K562 (cell line): ENCODE results near the gene MTA1. TPM values are rescaled to one million over a fixed set of nuclear protein-coding genes. Genes with fewer than 3 reads are reported as not detected.

Experiments
- ATAC-seq: fragments of 200-7000 bp; cut with Tn5 transposase; 3 replicates; pipeline ENCODE4 v1.9.1; 2020; ENCODE audit warnings: moderate library complexity
- BruUV-seq: library from RNA; stranded (reverse); fragments of 400-500 nt; replicated peaks from 2 replicates; lab custom pipeline; 2021; lab: Mats Ljungman, UMichigan
- CTCF ChIA-PET: fragments of 300-600 bp; formaldehyde crosslinking; extraction: SDS; loops from one replicate; lab custom pipeline; 2021; ENCODE audit warnings: low intra/inter-chr PET ratio; lab: Yijun Ruan, JAX
- POLR2A ChIA-PET: fragments of 300-600, 350-650 bp; sonication (Branson Sonifier 250); formaldehyde crosslinking; extraction: SDS; loops from one replicate; lab custom pipeline; 2021; ENCODE audit warnings: antibody characterized with exemption, inconsistent platforms; lab: Yijun Ruan, JAX
- DNase-seq, 4 experiments: peaks; one replicate each; pipeline versions ENCODE4 v3.0.0 to v3.0.0-alpha.2; 2011 to 2018; ENCODE audit warnings: low spot score in 3 of 4, mixed read lengths in 3 of 4; ENCODE audit errors: extremely low read depth in 1 of 4
- FAIRE-seq: peaks from 2 replicates; lab custom pipeline; 2011; peaks lifted over from hg19 to GRCh38; lab: Jason Lieb, UNC
- H2AFZ ChIP-seq: 2 replicates; pipeline ENCODE4 v1.6.0; 2011; ENCODE audit warnings: low read depth, low read length, control low read depth, inconsistent platforms
- H3K27ac ChIP-seq: fragments of 200-600 bp; 3 replicates; pipeline ENCODE4 v1.8.0; 2011; ENCODE audit warnings: low read depth, mild to moderate bottlenecking, control low read depth, inconsistent platforms, low read length, moderate library complexity, mixed read lengths; ENCODE audit errors: extremely low read depth
- H3K27me3 ChIP-seq, 2 experiments: fragments of 300-600 bp in 1 of 2; 2 replicates in 1 of 2; 3 replicates in 1 of 2; pipeline versions ENCODE4 v1.6.0 to v1.8.0; 2011; ENCODE audit warnings: inconsistent platforms in 2 of 2, low read length in 2 of 2, mild to moderate bottlenecking in 1 of 2, mixed read lengths in 1 of 2, moderate library complexity in 1 of 2; ENCODE audit not compliant: control insufficient read depth in 2 of 2, insufficient read depth in 2 of 2
- H3K36me3 ChIP-seq: fragments of 300-600 bp; 3 replicates; pipeline ENCODE4 v1.8.0; 2011; ENCODE audit warnings: mild to moderate bottlenecking, low read length, inconsistent platforms; ENCODE audit not compliant: control insufficient read depth, insufficient read depth
- H3K4me1 ChIP-seq, 2 experiments: fragments of 200-600 bp in 1 of 2; replicated peaks in 1 of 2; 2 replicates in 1 of 2; 3 replicates in 1 of 2; pipeline versions ENCODE4 v1.5.1 to v1.8.0; 2011; ENCODE audit warnings: inconsistent platforms in 2 of 2, low read length in 2 of 2, mild to moderate bottlenecking in 1 of 2, mixed read lengths in 1 of 2, moderate library complexity in 1 of 2; ENCODE audit not compliant: control insufficient read depth in 2 of 2, insufficient read depth in 2 of 2
- H3K4me2 ChIP-seq: 2 replicates; pipeline ENCODE4 v1.6.1; 2011; ENCODE audit warnings: low read length, control low read depth, inconsistent platforms, mixed read lengths; ENCODE audit not compliant: insufficient read depth
- H3K4me3 ChIP-seq: fragments of 200-600 bp; sonication (generic), shearing (Covaris generic); 2 replicates; pipeline ENCODE4 v1.5.1; 2016; ENCODE audit warnings: control low read depth, inconsistent platforms
- H3K79me2 ChIP-seq: fragments of 200-600 bp; 3 replicates; pipeline ENCODE4 v1.8.0; 2011; ENCODE audit warnings: low read length, inconsistent platforms; ENCODE audit not compliant: control insufficient read depth, insufficient read depth
- H3K9ac ChIP-seq, 2 experiments: 2 replicates each; pipeline versions ENCODE4 v1.6.0 to v1.6.1; 2011; ENCODE audit warnings: low read depth in 2 of 2, low read length in 2 of 2, control low read depth in 1 of 2, inconsistent platforms in 1 of 2, mild to moderate bottlenecking in 1 of 2, mixed read lengths in 1 of 2; ENCODE audit not compliant: insufficient read depth in 1 of 2
- H3K9me1 ChIP-seq: one replicate; pipeline ENCODE4 v1.6.0; 2011; ENCODE audit warnings: inconsistent platforms, mild to moderate bottlenecking, low read length, moderate library complexity; ENCODE audit not compliant: control insufficient read depth, insufficient read depth
- H3K9me3 ChIP-seq: replicated peaks from 2 replicates; pipeline ENCODE4 v1.5.1; 2011; ENCODE audit warnings: low read depth, low read length, inconsistent platforms; ENCODE audit not compliant: control insufficient read depth, insufficient read depth
- H4K20me1 ChIP-seq: replicated peaks from 2 replicates; pipeline ENCODE4 v1.6.1; 2011; ENCODE audit warnings: low read length, inconsistent platforms, mixed read lengths; ENCODE audit not compliant: control insufficient read depth, insufficient read depth
- ERF ChIP-seq: fragments of 450-650 bp; formaldehyde crosslinking; IDR thresholded peaks from 2 replicates; pipeline ENCODE4 v1.4.0; 2020; ENCODE audit warnings: mild to moderate bottlenecking, mixed read lengths
- JUN ChIP-seq, 2 experiments: sonication (generic) in 1 of 2; formaldehyde crosslinking in 1 of 2; IDR thresholded peaks; 2 replicates each; pipeline versions ENCODE4 v1.6.1 to v1.8.0; 2012 to 2022; ENCODE audit warnings: borderline replicate concordance in 2 of 2, mild to moderate bottlenecking in 2 of 2, improper control_type of control experiment in 1 of 2, low read depth in 1 of 2, low read length in 1 of 2, missing genetic modification reagents in 1 of 2
- KDM4B ChIP-seq, 2 experiments: fragments of 450-650 bp in 1 of 2; sonication (generic) in 1 of 2; IDR thresholded peaks; 2 replicates each; pipeline ENCODE4 v1.6.1; 2016 to 2017; ENCODE audit warnings: borderline replicate concordance in 2 of 2, antibody characterized with exemption in 1 of 2, low read depth in 1 of 2, mild to moderate bottlenecking in 1 of 2
- MTA3 ChIP-seq: fragments of 450-650 bp; formaldehyde crosslinking; IDR thresholded peaks from 2 replicates; pipeline ENCODE4 v1.6.1; 2017; ENCODE audit warnings: mild to moderate bottlenecking, borderline replicate concordance
- RUNX1 ChIP-seq: sonication (generic); IDR thresholded peaks from 2 replicates; pipeline ENCODE4 v1.6.1; 2016; ENCODE audit warnings: antibody characterized with exemption, low read depth
- TBP ChIP-seq: optimal IDR thresholded peaks from 2 replicates; pipeline ENCODE3; 2011; ENCODE audit warnings: low read depth, low read length, improper control_type of control experiment
- TOE1 ChIP-seq, 2 experiments: fragments of 450-650 bp in 1 of 2; sonication (generic) in 1 of 2; formaldehyde crosslinking in 1 of 2; IDR thresholded peaks; 2 replicates each; pipeline versions ENCODE4 v1.7.1 to v1.8.0; 2016 to 2022; ENCODE audit warnings: borderline replicate concordance in 2 of 2, mild to moderate bottlenecking in 2 of 2, antibody characterized with exemption in 1 of 2, inconsistent platforms in 1 of 2, low read depth in 1 of 2, missing genetic modification reagents in 1 of 2, moderate library complexity in 1 of 2
- ZNF12 ChIP-seq: sonication (generic); formaldehyde crosslinking; IDR thresholded peaks from 2 replicates; pipeline ENCODE4 v1.4.0; 2020; ENCODE audit warnings: mild to moderate bottlenecking, missing genetic modification reagents
- ZNF3 ChIP-seq: fragments of 250-450 bp; sonication (Bioruptor Pico); IDR thresholded peaks from 2 replicates; pipeline ENCODE4 v1.5.0; 2021; ENCODE audit warnings: mild to moderate bottlenecking, moderate library complexity
- ZNF707 ChIP-seq: fragments of 250-450 bp; sonication (Bioruptor Pico); conservative IDR thresholded peaks from 2 replicates; pipeline ENCODE4 v1.8.0; 2022; ENCODE audit warnings: inconsistent platforms, mild to moderate bottlenecking, moderate library complexity
- WGBS: fragments of 100-300 bp; shearing (Covaris generic); methylation state at CpG from one replicate; pipeline ENCODE4 v1.1.6; 2016; ENCODE audit warnings: low coverage, mixed read lengths; ENCODE audit not compliant: insufficient coverage; ENCODE audit errors: missing lambda C conversion rate; 5-methylcytosine and 5-hydroxymethylcytosine counted together
- in situ Hi-C: fragments of 300-500 bp; cut with MboI; formaldehyde crosslinking; loops from 4 replicates; pipeline ENCODE4 v1.15.0; 2018; ENCODE audit warnings: inconsistent platforms, mixed read lengths
- intact Hi-C: fragments of 100-400 bp; cut with micrococcal nuclease; formaldehyde crosslinking; loops from 2 replicates; pipeline ENCODE4 v1.14.2; 2022
- polyA plus RNA-seq, 8 experiments: library from polyadenylated mRNA; depleted of rRNA in 4 of 8; stranded (reverse) in 5 of 8; unstranded in 3 of 8; fragments of >200 nt; fragmentation: Nextera tagmentation in 2 of 8; fragmentation: Illumina TruSeq in 1 of 8; extraction: Ambion mirVana in 2 of 8; extraction: Trizol in 1 of 8; gene quantifications; 2 replicates each; pipeline versions ENCODE4 v1.2.1 to v1.2.3, GENCODE V29; 2011 to 2014; ENCODE audit warnings: inconsistent platforms in 1 of 8, missing spikeins in 1 of 8
- total RNA-seq, 7 experiments: library from RNA; depleted of rRNA in 6 of 7; stranded (reverse); fragments of >200 nt in 6 of 7; fragmentation: Illumina TruSeq in 2 of 7; extraction: Trizol in 2 of 7; gene quantifications; 2 replicates each; pipeline versions ENCODE4 v1.2.1 to v1.2.3, GENCODE V29; 2011 to 2021; ENCODE audit warnings: low replicate concordance in 1 of 7
- TF ChIP-seq, protein P1 (sequence below): IDR thresholded peaks from 3 replicates; pipeline ENCODE4 v1.6.1; 2011; ENCODE audit warnings: borderline replicate concordance, mild to moderate bottlenecking; ENCODE audit not compliant: insufficient read length, insufficient read depth
- TF ChIP-seq, protein P2 (sequence below): fragments of 250-450 bp; sonication (Bioruptor Pico); IDR thresholded peaks from 2 replicates; pipeline ENCODE4 v1.4.0; 2020; ENCODE audit warnings: borderline replicate concordance

Gene MTA1
- total and polyA plus RNA-seq, 9 of the 15 experiments (the other 6 are each of a cell fraction or from before 2014, with no cell fraction given): 0.13 to 118 (median 32.3) TPM

DNA sequence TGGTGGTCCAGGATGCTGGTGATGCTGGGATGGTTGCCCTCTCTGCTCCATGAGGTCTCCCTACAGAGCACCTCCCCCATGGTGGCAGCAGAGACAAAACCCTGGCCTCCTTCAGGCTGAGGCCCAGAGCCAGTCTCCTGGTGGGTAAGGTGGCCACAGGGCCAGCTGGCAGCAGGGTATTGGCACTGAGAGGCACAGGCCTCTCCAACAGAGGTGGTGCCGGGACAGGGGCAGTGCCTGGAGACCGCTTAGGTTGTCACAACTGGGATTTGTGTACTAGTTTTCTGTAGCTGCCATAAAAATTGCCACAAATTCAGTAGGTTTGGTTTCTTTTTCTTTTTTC is 6.1 kb upstream of the MTA1 start:
- Histone ChIP-seq H2AFZ (no peak overlapping the region), H3K9me1 (no peaks in the 10 kb centered on the region), H3K4me1 (peaks cover 0 to 35% of the 10 kb centered on the region in 2 experiments; a peak in 3 of 5 replicates), H3K27me3 (peaks cover 0 to 10% of the 10 kb centered on the region in 2 experiments; a peak in 1 of 5 replicates), H4K20me1 (no peaks in the 10 kb centered on the region), H3K4me2 (no peak overlapping the region), H3K9ac (no peak overlapping the region), H3K79me2 (no peaks in the 10 kb centered on the region), H3K9me3 (no peaks in the 10 kb centered on the region), H3K27ac (no peak overlapping the region), H3K4me3 (no peak overlapping the region), H3K36me3 (no peaks in the 10 kb centered on the region)
- no TSS peak for BruUV-seq
- intact Hi-C loops (no loop called here), in situ Hi-C loops (no loop called here)
- 92% methylated on average over 2 of the region's 2 CpGs for WGBS
- TF ChIP-seq JUN (IDR thresholded peaks at IDR 0.05; ENCODE audit: borderline replicate concordance, low read depth, low read length): no peak
- no peak for TF ChIP-seq JUN (CRISPR knock-in tag; IDR thresholded peaks at IDR 0.05; ENCODE audit: borderline replicate concordance)
- TF ChIP-seq RUNX1: no peak
- TF ChIP-seq TOE1 (IDR thresholded peaks at IDR 0.05; ENCODE audit: borderline replicate concordance): no peak
- TF ChIP-seq TOE1 (CRISPR knock-in tag; IDR thresholded peaks at IDR 0.05; ENCODE audit: borderline replicate concordance, low read depth): no peak
- TF ChIP-seq MTA3: no peak
- no peak for TF ChIP-seq TBP
- no peak for TF ChIP-seq ZNF707
- TF ChIP-seq, protein P1, sequence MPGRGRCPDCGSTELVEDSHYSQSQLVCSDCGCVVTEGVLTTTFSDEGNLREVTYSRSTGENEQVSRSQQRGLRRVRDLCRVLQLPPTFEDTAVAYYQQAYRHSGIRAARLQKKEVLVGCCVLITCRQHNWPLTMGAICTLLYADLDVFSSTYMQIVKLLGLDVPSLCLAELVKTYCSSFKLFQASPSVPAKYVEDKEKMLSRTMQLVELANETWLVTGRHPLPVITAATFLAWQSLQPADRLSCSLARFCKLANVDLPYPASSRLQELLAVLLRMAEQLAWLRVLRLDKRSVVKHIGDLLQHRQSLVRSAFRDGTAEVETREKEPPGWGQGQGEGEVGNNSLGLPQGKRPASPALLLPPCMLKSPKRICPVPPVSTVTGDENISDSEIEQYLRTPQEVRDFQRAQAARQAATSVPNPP: no peak
- no peak for TF ChIP-seq ZNF3 (CRISPR knock-in tag)
- no peak for TF ChIP-seq ZNF12 (CRISPR knock-in tag)
- TF ChIP-seq, protein P2, sequence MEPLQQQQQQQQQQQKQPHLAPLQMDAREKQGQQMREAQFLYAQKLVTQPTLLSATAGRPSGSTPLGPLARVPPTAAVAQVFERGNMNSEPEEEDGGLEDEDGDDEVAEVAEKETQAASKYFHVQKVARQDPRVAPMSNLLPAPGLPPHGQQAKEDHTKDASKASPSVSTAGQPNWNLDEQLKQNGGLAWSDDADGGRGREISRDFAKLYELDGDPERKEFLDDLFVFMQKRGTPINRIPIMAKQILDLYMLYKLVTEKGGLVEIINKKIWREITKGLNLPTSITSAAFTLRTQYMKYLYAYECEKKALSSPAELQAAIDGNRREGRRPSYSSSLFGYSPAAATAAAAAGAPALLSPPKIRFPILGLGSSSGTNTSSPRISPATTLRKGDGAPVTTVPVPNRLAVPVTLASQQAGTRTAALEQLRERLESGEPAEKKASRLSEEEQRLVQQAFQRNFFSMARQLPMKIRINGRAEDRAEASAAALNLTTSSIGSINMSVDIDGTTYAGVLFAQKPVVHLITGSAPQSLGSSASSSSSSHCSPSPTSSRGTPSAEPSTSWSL (CRISPR knock-in tag): no peak
- no peak for TF ChIP-seq KDM4B (IDR thresholded peaks at IDR 0.05; ENCODE audit: borderline replicate concordance in 2 of 2, low read depth in 1 of 2)
- TF ChIP-seq ERF (CRISPR knock-in tag): no peak
- FAIRE-seq (no peak), DNase-seq (no peak), ATAC-seq (no peak)
- ChIA-PET POLR2A (interaction anchor here (0.7 kb wide), 1 partner anchor 49 kb away, joined by 3 read pairs; no protein-coding TSS in a partner anchor), CTCF (interaction anchor here (0.7 kb wide), 1 partner anchor 9 kb away, joined by 3 read pairs; no protein-coding TSS in a partner anchor)
